ENCODE measurements around the gene AEN.
"Not testable (repeated sequence)": the region's sequence is repeated elsewhere in the genome, so short reads cannot be mapped to it uniquely, and the experiment has no call there.

Gene AEN

GRCh38 chr15:88637841-88638625 is 16.9 kb downstream of the AEN start:
- H3K9ac ChIP-seq (ENCODE audit: insufficient read length, low read depth), result peak overlapping the region; percentile 62
- peak overlapping the region; percentile 4 for H3K4me3 ChIP-seq (ENCODE audit: insufficient read length, low read depth)
- peaks cover 18% of the 10 kb centered on the region for H3K4me1 ChIP-seq (ENCODE audit: insufficient read depth, insufficient read length)
- H3K27me3 ChIP-seq (ENCODE audit: insufficient read depth, insufficient read length), result no peaks in the 10 kb centered on the region
- DNase-seq (ENCODE audit: low read depth, low spot score), result no peak
- H3K36me3 ChIP-seq (ENCODE audit: insufficient read depth, insufficient read length, low read length), result peaks cover 23% of the 10 kb centered on the region
- no peaks in the 10 kb centered on the region for H3K9me3 ChIP-seq (ENCODE audit: insufficient read depth, low read length)
- TF ChIP-seq YY1 (IDR thresholded peaks at IDR 0.05; ENCODE audit: insufficient read depth, insufficient read length) (no peak), SUZ12 (IDR thresholded peaks at IDR 0.05; ENCODE audit: extremely low read depth, insufficient read depth, insufficient read length) (no peak), ZNF274 (IDR thresholded peaks at IDR 0.05; ENCODE audit: low read depth, low read length) (no peak)

GRCh38 chr15:88638626-88639372 is 17.7 kb downstream of the AEN start, which contains the start of gene ISG20:
Gene ISG20 (plus strand): TSS chr15:88639016. CDS start chr15:88639367, 351 bp downstream.
- peak within 1 kb of the TSS; percentile 62 for H3K9ac ChIP-seq (ENCODE audit: insufficient read length, low read depth)
- H3K9me3 ChIP-seq (ENCODE audit: insufficient read depth, low read length), result no peaks in the 10 kb centered on the region
- TF ChIP-seq YY1 (IDR thresholded peaks at IDR 0.05; ENCODE audit: insufficient read depth, insufficient read length) (no peak), SUZ12 (IDR thresholded peaks at IDR 0.05; ENCODE audit: extremely low read depth, insufficient read depth, insufficient read length) (no peak), ZNF274 (IDR thresholded peaks at IDR 0.05; ENCODE audit: low read depth, low read length) (no peak)
- peak within 1 kb of the TSS; percentile 4 for H3K4me3 ChIP-seq (ENCODE audit: insufficient read length, low read depth)
- peaks cover 18% of the 10 kb centered on the region for H3K4me1 ChIP-seq (ENCODE audit: insufficient read depth, insufficient read length)
- H3K36me3 ChIP-seq (ENCODE audit: insufficient read depth, insufficient read length, low read length), result peaks cover 18% of the 10 kb centered on the region
- H3K27me3 ChIP-seq (ENCODE audit: insufficient read depth, insufficient read length), result no peaks in the 10 kb centered on the region
- DNase-seq (ENCODE audit: low read depth, low spot score), result peak; percentile 91

DNA sequence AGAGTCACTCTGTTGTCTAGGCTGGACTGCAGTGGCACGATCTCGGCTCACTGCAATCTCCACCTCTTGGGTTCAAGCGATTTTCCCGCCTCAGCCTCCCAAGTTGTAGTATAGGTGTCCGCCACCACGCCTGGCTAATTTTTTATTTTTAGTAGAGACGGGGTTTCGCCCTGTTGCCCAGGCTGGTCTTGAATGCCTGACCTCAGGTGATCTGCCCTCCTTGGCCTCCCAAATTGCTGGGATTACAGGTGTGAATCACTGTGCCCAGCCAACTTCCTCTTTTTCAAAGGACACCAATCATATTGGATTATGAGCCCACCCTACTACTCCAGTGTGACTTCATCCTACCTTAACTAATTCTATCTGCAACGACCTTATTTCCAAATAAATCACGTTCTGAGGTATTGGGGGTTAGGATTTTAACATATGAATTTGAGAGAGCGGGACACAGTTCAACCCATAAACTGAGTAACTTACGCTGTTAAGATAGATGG is 20.9 kb downstream of the AEN start:
- DNase-seq (ENCODE audit: low read depth, low spot score), result no peak
- TF ChIP-seq SUZ12 (IDR thresholded peaks at IDR 0.05; ENCODE audit: extremely low read depth, insufficient read depth, insufficient read length) (no peak), YY1 (IDR thresholded peaks at IDR 0.05; ENCODE audit: insufficient read depth, insufficient read length) (no peak), ZNF274 (IDR thresholded peaks at IDR 0.05; ENCODE audit: low read depth, low read length) (no peak)
- no peaks in the 10 kb centered on the region for H3K36me3 ChIP-seq (ENCODE audit: insufficient read depth, insufficient read length, low read length)
- no peak overlapping the region for H3K4me3 ChIP-seq (ENCODE audit: insufficient read length, low read depth)
- H3K9me3 ChIP-seq (ENCODE audit: insufficient read depth, low read length), result no peaks in the 10 kb centered on the region
- peaks cover 15% of the 10 kb centered on the region for H3K4me1 ChIP-seq (ENCODE audit: insufficient read depth, insufficient read length)
- no peaks in the 10 kb centered on the region for H3K27me3 ChIP-seq (ENCODE audit: insufficient read depth, insufficient read length)
- H3K9ac ChIP-seq (ENCODE audit: insufficient read length, low read depth), result no peak overlapping the region

DNA sequence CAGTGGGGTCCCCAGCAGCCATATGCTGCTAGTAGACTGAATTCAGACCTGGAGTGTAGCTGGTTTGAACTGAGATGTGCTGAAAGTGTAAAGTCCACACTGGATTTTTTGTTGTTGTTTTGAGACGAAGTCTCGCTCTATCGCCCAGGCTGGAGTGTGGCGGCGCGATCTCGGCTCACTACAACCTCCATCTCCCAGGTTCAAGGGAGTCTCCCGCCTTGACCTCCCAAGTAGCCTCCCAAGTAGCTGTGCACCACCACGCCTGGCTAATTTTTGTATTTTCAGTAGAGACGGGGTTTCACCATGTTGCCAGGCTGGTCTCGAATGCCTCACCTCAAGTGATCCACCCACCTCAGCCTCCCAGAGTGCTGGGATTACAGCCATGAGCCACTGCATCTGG is 21.4 kb downstream of the AEN start:
- H3K9me3 ChIP-seq (ENCODE audit: insufficient read depth, low read length); H3K27me3 ChIP-seq (ENCODE audit: insufficient read depth, insufficient read length); DNase-seq (ENCODE audit: low read depth, low spot score); H3K9ac ChIP-seq (ENCODE audit: insufficient read length, low read depth); H3K36me3 ChIP-seq (ENCODE audit: insufficient read depth, insufficient read length, low read length); H3K4me3 ChIP-seq (ENCODE audit: insufficient read length, low read depth): not testable (repeated sequence)
- H3K4me1 ChIP-seq (ENCODE audit: insufficient read depth, insufficient read length), result peaks cover 15% of the 10 kb centered on the region

GRCh38 chr15:88644741-88645140 is 23.6 kb downstream of the AEN start:
- TF ChIP-seq SUZ12 (IDR thresholded peaks at IDR 0.05; ENCODE audit: extremely low read depth, insufficient read depth, insufficient read length), result no peak
- Histone ChIP-seq H3K4me1 (ENCODE audit: insufficient read depth, insufficient read length) (peaks cover 3% of the 10 kb centered on the region), H3K36me3 (ENCODE audit: insufficient read depth, insufficient read length, low read length) (no peaks in the 10 kb centered on the region), H3K4me3 (ENCODE audit: insufficient read length, low read depth) (no peak overlapping the region), H3K27me3 (ENCODE audit: insufficient read depth, insufficient read length) (no peaks in the 10 kb centered on the region), H3K9me3 (ENCODE audit: insufficient read depth, low read length) (no peaks in the 10 kb centered on the region), H3K9ac (ENCODE audit: insufficient read length, low read depth) (no peak overlapping the region)
- no peak for DNase-seq (ENCODE audit: low read depth, low spot score)

GRCh38 chr15:88645171-88646087 is 24.3 kb downstream of the AEN start:
- no peaks in the 10 kb centered on the region for H3K9me3 ChIP-seq (ENCODE audit: insufficient read depth, low read length)
- no peak overlapping the region for H3K9ac ChIP-seq (ENCODE audit: insufficient read length, low read depth)
- DNase-seq (ENCODE audit: low read depth, low spot score), result no peak
- no peak for TF ChIP-seq ZNF274 (IDR thresholded peaks at IDR 0.05; ENCODE audit: low read depth, low read length)
- no peak for TF ChIP-seq SUZ12 (IDR thresholded peaks at IDR 0.05; ENCODE audit: extremely low read depth, insufficient read depth, insufficient read length)
- no peak for TF ChIP-seq YY1 (IDR thresholded peaks at IDR 0.05; ENCODE audit: insufficient read depth, insufficient read length)
- peaks cover 3% of the 10 kb centered on the region for H3K4me1 ChIP-seq (ENCODE audit: insufficient read depth, insufficient read length)
- H3K36me3 ChIP-seq (ENCODE audit: insufficient read depth, insufficient read length, low read length), result no peaks in the 10 kb centered on the region
- H3K4me3 ChIP-seq (ENCODE audit: insufficient read length, low read depth), result no peak overlapping the region
- H3K27me3 ChIP-seq (ENCODE audit: insufficient read depth, insufficient read length), result no peaks in the 10 kb centered on the region

DNA sequence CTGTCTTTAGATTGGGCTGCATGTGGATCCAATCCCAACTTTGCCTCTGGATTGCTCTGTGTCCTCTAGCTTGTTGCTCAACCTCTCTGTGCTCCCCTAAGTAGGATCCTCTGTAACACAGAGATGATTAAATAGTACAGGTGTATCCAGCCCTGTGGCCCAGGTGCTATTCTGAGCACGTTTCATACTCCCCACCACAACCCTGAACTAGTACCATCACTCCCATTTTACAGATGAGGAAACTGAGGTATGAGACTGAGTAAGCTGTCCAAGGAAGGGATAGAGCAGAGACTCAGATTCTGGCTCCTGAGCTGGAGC is 24.9 kb downstream of the AEN start:
- peaks cover 3% of the 10 kb centered on the region for H3K4me1 ChIP-seq (ENCODE audit: insufficient read depth, insufficient read length)
- H3K36me3 ChIP-seq (ENCODE audit: insufficient read depth, insufficient read length, low read length), result no peaks in the 10 kb centered on the region
- H3K9me3 ChIP-seq (ENCODE audit: insufficient read depth, low read length), result no peaks in the 10 kb centered on the region
- DNase-seq (ENCODE audit: low read depth, low spot score), result no peak
- TF ChIP-seq ZNF274 (IDR thresholded peaks at IDR 0.05; ENCODE audit: low read depth, low read length) (no peak), YY1 (IDR thresholded peaks at IDR 0.05; ENCODE audit: insufficient read depth, insufficient read length) (no peak)
- H3K4me3 ChIP-seq (ENCODE audit: insufficient read length, low read depth), result no peak overlapping the region
- H3K27me3 ChIP-seq (ENCODE audit: insufficient read depth, insufficient read length), result no peaks in the 10 kb centered on the region
- no peak overlapping the region for H3K9ac ChIP-seq (ENCODE audit: insufficient read length, low read depth)

Measured in NT2/D1 (cell line).